ENCODE measurements around the gene ENTPD5. TPM values are rescaled to one million over a fixed set of nuclear protein-coding genes. Genes with fewer than 3 reads are reported as not detected.
"Not testable (repeated sequence)": the region's sequence is repeated elsewhere in the genome, so short reads cannot be mapped to it uniquely, and the experiment has no call there.

ENTPD5 gene
- total RNA-seq, 6 experiments from 2014 or later = 96.6 to 334 (median 150) TPM

DNA sequence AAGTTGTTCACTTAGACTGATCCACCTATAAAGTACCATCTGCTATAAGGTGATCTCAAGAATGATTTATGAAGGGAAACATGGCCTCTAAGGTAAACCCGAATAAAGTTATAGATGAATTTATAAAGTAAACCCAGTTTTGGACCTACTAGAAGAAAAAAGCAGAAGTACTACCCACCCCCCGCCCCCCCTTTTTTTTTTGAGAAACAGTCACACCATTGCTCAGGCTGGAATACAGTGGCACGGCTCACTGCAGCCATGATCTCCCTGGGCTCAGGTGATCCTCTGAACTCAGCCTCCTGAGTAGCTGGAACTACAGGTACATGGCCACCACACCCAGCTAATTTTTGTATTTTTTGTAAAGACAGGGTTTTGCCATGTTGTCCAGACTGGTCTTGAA is 3.9 kb downstream of the ENTPD5 start:
- Histone ChIP-seq H3K4me3 (no peak overlapping the region), H3K36me3 (peaks cover 0 to 15% (median 4%) of the 10 kb centered on the region in 4 donors), H3K4me1 (peaks cover 0 to 33% (median 9%) of the 10 kb centered on the region in 4 donors), H3K9me3 (no peaks in the 10 kb centered on the region), H3K27ac (peak overlapping the region in 2 of 3 donors; percentile 48 to 65), H3K27me3 (no peaks in the 10 kb centered on the region)
- intact Hi-C loops (cut with DNase I) = no loop called here
- TF ChIP-seq, protein P1, sequence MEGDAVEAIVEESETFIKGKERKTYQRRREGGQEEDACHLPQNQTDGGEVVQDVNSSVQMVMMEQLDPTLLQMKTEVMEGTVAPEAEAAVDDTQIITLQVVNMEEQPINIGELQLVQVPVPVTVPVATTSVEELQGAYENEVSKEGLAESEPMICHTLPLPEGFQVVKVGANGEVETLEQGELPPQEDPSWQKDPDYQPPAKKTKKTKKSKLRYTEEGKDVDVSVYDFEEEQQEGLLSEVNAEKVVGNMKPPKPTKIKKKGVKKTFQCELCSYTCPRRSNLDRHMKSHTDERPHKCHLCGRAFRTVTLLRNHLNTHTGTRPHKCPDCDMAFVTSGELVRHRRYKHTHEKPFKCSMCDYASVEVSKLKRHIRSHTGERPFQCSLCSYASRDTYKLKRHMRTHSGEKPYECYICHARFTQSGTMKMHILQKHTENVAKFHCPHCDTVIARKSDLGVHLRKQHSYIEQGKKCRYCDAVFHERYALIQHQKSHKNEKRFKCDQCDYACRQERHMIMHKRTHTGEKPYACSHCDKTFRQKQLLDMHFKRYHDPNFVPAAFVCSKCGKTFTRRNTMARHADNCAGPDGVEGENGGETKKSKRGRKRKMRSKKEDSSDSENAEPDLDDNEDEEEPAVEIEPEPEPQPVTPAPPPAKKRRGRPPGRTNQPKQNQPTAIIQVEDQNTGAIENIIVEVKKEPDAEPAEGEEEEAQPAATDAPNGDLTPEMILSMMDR (IDR thresholded peaks at IDR 0.05) = no peak
- TF ChIP-seq POLR2A (IDR thresholded peaks at IDR 0.05) = no peak
- no peak for ATAC-seq
- whole genome bisulfite sequencing (ENCODE audit: insufficient coverage, low coverage, low lambda C conversion rate, missing lambda C conversion rate) = 86% methylated on average over 3 of the region's 3 CpGs
- no peak for DNase-seq

DNA sequence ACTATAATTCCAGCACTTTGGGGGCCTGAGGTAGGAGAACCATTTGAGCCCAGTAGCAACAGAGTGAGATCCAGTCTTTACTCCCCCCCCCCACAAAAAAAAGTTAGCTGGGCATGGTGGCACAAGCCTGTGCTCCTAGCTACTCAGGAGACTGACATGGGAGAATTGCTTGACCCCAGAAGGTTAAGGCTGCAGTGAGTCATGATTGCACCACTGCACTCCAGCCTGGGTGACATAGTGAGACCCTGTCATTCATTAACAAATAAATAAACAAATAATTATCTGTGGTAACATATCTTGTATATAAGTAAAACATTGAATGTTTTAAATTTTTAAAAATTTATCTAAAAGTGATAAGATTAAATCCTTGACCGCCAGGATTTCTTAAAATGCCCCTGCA is 4.8 kb downstream of the ENTPD5 start:
- no peaks in the 10 kb centered on the region for H3K9me3 ChIP-seq
- no peak for TF ChIP-seq POLR2A (IDR thresholded peaks at IDR 0.05)
- TF ChIP-seq, protein P1 (IDR thresholded peaks at IDR 0.05) = no peak
- peaks cover 0 to 22% (median 4%) of the 10 kb centered on the region in 4 donors for H3K36me3 ChIP-seq
- ATAC-seq (peak; percentile 22 to 59 (median 35)), DNase-seq (peak in 1 of 3 donors; percentile 40)
- intact Hi-C loops (cut with DNase I) = no loop called here
- peak overlapping the region; percentile 8 to 65 (median 48) for H3K27ac ChIP-seq
- H3K4me1 ChIP-seq = peaks cover 0 to 25% (median 9%) of the 10 kb centered on the region in 4 donors
- WGBS (ENCODE audit: insufficient coverage, low coverage, low lambda C conversion rate, missing lambda C conversion rate) = 38% methylated on average over 1 of the region's 1 CpG
- H3K27me3 ChIP-seq = no peaks in the 10 kb centered on the region
- H3K4me3 ChIP-seq = no peak overlapping the region

DNA sequence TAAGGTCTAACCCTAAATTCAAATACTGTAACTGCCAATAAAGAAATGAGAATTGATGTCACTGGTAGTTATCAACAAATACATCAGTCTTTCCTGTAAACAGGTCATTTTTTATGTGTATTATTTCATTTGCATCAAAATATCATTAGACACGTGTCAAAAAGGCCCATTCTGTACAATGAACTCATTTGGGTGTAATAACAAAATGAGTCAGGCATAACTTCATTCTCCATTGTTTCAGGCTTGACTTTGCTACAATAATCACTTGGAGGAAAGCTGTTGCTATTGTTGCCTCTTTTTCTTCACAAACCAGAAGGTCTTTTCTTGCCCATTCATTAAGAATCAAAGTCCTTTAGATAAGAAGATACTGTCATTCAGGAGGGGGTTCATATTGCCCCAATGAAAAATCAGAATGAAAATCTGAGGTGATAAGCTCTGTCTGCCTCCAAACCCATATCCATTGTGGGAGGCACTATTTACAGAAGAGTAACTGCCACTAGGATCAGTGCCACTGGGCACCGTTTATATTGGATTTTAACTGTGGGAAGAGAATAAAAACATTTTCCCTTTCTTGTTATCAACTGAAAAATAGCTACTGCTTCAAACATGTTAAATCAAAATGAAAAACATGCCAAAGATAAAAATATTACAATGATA is 10.1 kb downstream of the ENTPD5 start:
- no peaks in the 10 kb centered on the region for H3K27me3 ChIP-seq
- no peak overlapping the region for H3K27ac ChIP-seq

DNA sequence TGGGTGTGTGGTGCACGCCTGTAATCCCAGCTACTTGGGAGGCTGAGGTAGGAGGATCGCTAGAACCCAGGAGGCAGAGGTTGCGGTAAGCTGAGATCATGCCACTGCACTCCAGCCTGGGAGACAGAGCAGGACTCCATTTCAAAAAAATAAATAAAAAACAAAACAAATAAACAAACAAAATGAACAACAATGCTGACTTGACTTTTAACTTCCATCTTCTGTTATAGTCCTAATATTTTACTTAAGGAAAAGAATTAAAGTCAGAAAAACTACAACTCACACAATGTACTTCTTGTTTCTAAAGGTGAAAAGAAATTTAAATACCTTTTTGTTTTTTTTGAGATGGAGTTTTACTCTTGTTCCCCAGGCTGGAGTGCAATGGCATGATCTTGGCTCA is 13.4 kb downstream of the ENTPD5 start:
- DNase-seq; H3K27me3 ChIP-seq; H3K9me3 ChIP-seq; ATAC-seq; intact Hi-C loops (cut with DNase I); H3K27ac ChIP-seq; H3K4me1 ChIP-seq; H3K4me3 ChIP-seq: not testable (repeated sequence)
- WGBS (ENCODE audit: insufficient coverage, low coverage, low lambda C conversion rate, missing lambda C conversion rate) = 95% methylated on average over 3 of the region's 3 CpGs
- H3K36me3 ChIP-seq = peaks cover 0 to 14% (median 2%) of the 10 kb centered on the region in 4 donors

More for the DNA sequence above, 10.1 kb downstream of the ENTPD5 start:
- no peak overlapping the region for H3K4me3 ChIP-seq
- ATAC-seq (no peak), DNase-seq (no peak)
- peaks cover 0 to 25% (median 4%) of the 10 kb centered on the region in 4 donors for H3K36me3 ChIP-seq
- WGBS (ENCODE audit: insufficient coverage, low coverage, low lambda C conversion rate, missing lambda C conversion rate) = 69% methylated on average over 2 of the region's 2 CpGs
- intact Hi-C loops (cut with DNase I) = no loop called here
- TF ChIP-seq, protein P1 (IDR thresholded peaks at IDR 0.05) = no peak
- TF ChIP-seq POLR2A (IDR thresholded peaks at IDR 0.05) = no peak
- no peaks in the 10 kb centered on the region for H3K9me3 ChIP-seq
- H3K4me1 ChIP-seq = peaks cover 0 to 5% (median 2%) of the 10 kb centered on the region in 4 donors

DNA sequence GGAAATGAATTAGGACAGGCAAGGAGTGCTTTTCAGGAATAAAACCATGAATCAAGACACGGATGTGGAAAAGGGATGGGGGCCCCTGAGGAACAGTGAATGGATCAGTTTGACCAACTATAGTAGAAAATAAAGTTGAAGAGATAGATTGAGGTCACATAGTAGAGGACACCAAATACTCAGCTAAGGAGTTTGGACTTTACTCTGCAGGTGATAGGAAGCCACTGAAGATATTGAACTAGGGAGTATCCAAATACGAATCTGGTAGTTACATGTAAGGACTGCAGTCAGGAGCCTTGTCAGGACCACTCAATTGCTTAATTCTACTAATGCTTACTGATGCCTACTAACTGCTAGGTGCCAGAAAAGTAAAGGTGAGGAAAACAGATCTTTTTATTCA is 20.4 kb downstream of the ENTPD5 start:
- H3K4me3 ChIP-seq = no peak overlapping the region
- no peak for TF ChIP-seq POLR2A (IDR thresholded peaks at IDR 0.05)
- TF ChIP-seq, protein P1 (IDR thresholded peaks at IDR 0.05) = no peak
- intact Hi-C loops (cut with DNase I) = no loop called here
- DNase-seq (no peak), ATAC-seq (peak; percentile 34 to 43 (median 40))
- no peaks in the 10 kb centered on the region for H3K9me3 ChIP-seq
- no peaks in the 10 kb centered on the region for H3K27me3 ChIP-seq
- peak overlapping the region in 2 of 3 donors; percentile 93 to 95 for H3K27ac ChIP-seq
- WGBS (ENCODE audit: insufficient coverage, low coverage, low lambda C conversion rate, missing lambda C conversion rate) = 34% methylated on average over 2 of the region's 2 CpGs
- H3K36me3 ChIP-seq = no peaks in the 10 kb centered on the region
- peaks cover 0 to 35% (median 14%) of the 10 kb centered on the region in 4 donors for H3K4me1 ChIP-seq

Measured in right lobe of liver (tissue), 6 donors.